Osteoblast (primary cell): ENCODE measurements around the gene PPP1R36. TPM values are rescaled to one million over a fixed set of nuclear protein-coding genes. Genes with fewer than 3 reads are reported as not detected.
A peak's percentile ranks its signal among the peaks of the same experiment; 100 is the strongest.

Experiments used
- DNase-seq: peaks from one replicate; pipeline ENCODE4 v3.0.0; 2011; ENCODE audit warnings: low spot score, mixed read lengths; ENCODE audit not compliant: insufficient read length; ENCODE audit errors: missing footprints
- H2AFZ ChIP-seq: 2 replicates; pipeline ENCODE4 v1.6.0; 2011; ENCODE audit warnings: mild to moderate bottlenecking, low read length
- H3K27ac ChIP-seq: 2 replicates; pipeline ENCODE4 v1.5.1; 2011; ENCODE audit warnings: mild to moderate bottlenecking, low read depth, low read length, moderate library complexity
- H3K27me3 ChIP-seq: 2 replicates; pipeline ENCODE4 v1.6.0; 2012; ENCODE audit warnings: mild to moderate bottlenecking, control low read depth, inconsistent platforms, low read length, moderate library complexity; ENCODE audit not compliant: insufficient read depth
- H3K36me3 ChIP-seq: 2 replicates; pipeline ENCODE4 v1.5.1; 2011; ENCODE audit warnings: mild to moderate bottlenecking, low read length, control low read depth, moderate library complexity; ENCODE audit not compliant: insufficient read depth
- H3K4me1 ChIP-seq: 2 replicates; pipeline ENCODE4 v1.5.1; 2011; ENCODE audit warnings: mild to moderate bottlenecking, low read length, control low read depth, moderate library complexity; ENCODE audit not compliant: insufficient read depth
- H3K4me2 ChIP-seq: 2 replicates; pipeline ENCODE4 v1.6.0; 2011; ENCODE audit warnings: mild to moderate bottlenecking, low read length; ENCODE audit not compliant: insufficient read depth
- H3K4me3 ChIP-seq: fragments of 200-600 bp; sonication (generic); 3 replicates; pipeline ENCODE4 v1.5.1; 2012; ENCODE audit warnings: mild to moderate bottlenecking, low read length, inconsistent platforms; ENCODE audit not compliant: insufficient read depth
- H3K79me2 ChIP-seq: 2 replicates; pipeline ENCODE4 v1.6.0; 2012; ENCODE audit warnings: mild to moderate bottlenecking, low read length, control low read depth, inconsistent platforms; ENCODE audit not compliant: insufficient read depth
- H3K9me3 ChIP-seq: 2 replicates; pipeline ENCODE4 v1.5.1; 2011; ENCODE audit warnings: low read depth, low read length, control low read depth
- H4K20me1 ChIP-seq: 2 replicates; pipeline ENCODE4 v1.6.0; 2012; ENCODE audit warnings: mild to moderate bottlenecking, low read length, control low read depth; ENCODE audit not compliant: insufficient read depth
- CTCF ChIP-seq: IDR thresholded peaks from 2 replicates; pipeline ENCODE4 v1.5.1; 2011; ENCODE audit warnings: mild to moderate bottlenecking, low read depth, low read length, moderate library complexity; ENCODE audit errors: extremely low read depth
- total RNA-seq: library from RNA; depleted of rRNA; stranded (reverse); fragments of >200 nt; gene quantifications from 2 replicates; pipeline ENCODE4 v1.2.3, GENCODE V29; 2012

Gene PPP1R36
- total RNA-seq, 1 donor, result 1.1 TPM

DNA sequence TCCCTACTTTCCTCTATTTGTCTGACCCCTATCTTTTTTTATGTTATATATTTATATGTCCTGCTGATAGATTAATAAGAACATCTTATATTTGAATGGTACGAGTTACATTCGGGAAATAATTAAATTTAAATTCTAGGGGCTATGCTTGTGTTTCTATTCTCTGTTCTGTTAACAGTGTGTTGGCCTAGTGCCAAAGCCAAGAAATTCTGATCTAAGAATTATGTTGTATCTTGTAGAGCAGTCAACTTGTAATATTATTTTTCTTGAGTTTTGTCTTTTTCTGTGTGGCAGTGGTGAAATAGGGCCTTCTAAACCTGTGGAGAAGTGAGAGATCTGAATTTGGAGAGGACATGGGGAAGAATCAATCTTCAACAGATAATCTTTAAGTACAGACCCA is 18.2 kb upstream of the PPP1R36 start:
- Histone ChIP-seq H3K79me2 (peaks cover 7% of the 10 kb centered on the region), H3K4me2 (no peak overlapping the region), H3K27ac (no peak overlapping the region), H3K27me3 (no peaks in the 10 kb centered on the region), H3K4me1 (peaks cover 10% of the 10 kb centered on the region), H2AFZ (no peak overlapping the region), H3K9me3 (no peaks in the 10 kb centered on the region), H4K20me1 (peaks cover 4% of the 10 kb centered on the region), H3K36me3 (no peaks in the 10 kb centered on the region), H3K4me3 (no peak overlapping the region)
- no peak for DNase-seq
- no peak for TF ChIP-seq CTCF

DNA sequence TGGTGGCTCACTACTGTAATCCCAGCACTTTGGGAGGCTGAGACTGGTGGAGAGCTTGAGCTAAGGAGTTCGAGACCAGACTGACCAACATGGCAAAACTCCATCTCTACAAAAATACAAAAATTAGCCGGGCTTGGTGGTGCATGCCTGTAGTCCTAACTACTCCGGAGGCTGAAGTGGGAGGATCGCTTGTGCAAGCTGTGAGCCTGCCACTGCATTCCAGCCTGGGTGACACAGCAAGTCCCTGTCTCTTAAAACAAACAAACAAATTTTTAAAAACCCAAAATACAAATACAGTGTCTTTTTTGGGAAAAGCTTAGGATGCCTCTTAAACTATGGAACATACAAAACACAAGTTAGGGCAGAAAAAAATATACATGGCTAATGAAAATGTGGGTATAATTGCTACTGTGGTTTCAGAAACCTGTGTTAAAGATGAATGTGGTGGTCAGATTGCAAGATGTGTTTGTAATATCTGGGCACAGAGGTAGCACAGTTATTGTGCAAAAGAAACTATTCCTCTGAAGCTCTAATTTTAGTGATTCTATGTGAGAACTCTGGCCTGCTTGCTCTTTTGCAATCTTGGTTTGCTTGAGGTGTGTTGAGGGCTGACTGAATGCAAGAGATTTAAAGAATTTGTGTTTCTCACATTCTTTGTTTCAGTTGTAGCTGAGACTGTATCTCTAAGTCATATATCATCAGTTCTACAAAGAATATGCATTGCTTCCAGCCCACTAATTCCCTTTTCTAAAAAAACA is 13.1 kb upstream of the PPP1R36 start:
- Histone ChIP-seq H3K4me2 (no peak overlapping the region), H4K20me1 (no peaks in the 10 kb centered on the region)

DNA sequence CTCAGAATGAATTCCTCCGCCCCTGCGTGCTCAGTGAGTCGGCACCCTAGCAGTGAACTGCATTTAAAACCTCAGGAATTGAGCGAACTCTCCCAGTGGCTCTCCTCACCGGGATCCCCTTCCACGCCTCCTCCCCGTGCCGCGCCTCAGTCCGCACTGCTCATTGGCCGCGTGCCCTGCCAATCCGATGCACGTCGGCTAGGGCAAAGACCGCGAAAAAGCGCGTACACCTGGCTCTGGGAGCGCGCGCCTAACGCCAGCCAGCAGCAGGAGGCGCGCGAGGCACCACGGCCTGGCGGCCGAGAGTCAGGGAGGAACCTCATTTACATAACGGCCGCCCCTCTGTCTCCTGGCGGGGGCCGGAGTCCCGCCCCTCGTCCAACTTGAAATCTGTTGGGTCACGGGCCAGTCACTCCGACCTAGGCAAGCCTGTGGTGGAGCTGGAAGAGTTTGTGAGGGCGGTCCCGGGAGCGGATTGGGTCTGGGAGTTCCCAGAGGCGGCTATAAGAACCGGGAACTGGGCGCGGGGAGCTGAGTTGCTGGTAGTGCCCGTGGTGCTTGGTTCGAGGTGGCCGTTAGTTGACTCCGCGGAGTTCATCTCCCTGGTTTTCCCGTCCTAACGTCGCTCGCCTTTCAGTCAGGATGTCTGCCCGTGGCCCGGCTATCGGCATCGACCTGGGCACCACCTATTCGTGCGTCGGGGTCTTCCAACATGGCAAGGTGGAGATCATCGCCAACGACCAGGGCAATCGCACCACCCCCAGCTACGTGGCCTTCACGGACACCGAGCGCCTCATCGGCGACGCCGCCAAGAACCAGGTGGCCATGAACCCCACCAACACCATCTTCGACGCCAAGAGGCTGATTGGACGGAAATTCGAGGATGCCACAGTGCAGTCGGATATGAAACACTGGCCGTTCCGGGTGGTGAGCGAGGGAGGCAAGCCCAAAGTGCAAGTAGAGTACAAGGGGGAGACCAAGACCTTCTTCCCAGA is 9.3 kb upstream of the PPP1R36 start, which contains the start of gene HSPA2:
Gene HSPA2, plus strand, starts transcription at position 534 of the 995 bp plus-strand sequence. Its CDS starts 109 bp downstream, at position 643.
- no peaks in the 10 kb centered on the region for H3K36me3 ChIP-seq
- H3K9me3 ChIP-seq, result peaks cover 10% of the 10 kb centered on the region
- peak within 1 kb of the TSS; percentile 77 for H3K4me3 ChIP-seq
- no peaks in the 10 kb centered on the region for H3K79me2 ChIP-seq
- TF ChIP-seq CTCF, result peak; percentile 73
- peaks cover 11% of the 10 kb centered on the region for H3K4me1 ChIP-seq
- no peaks in the 10 kb centered on the region for H4K20me1 ChIP-seq
- peaks cover 20% of the 10 kb centered on the region for H3K27me3 ChIP-seq
- peak; percentile 99 for DNase-seq
- peak within 1 kb of the TSS; percentile 86 for H2AFZ ChIP-seq
- peak within 1 kb of the TSS; percentile 94 for H3K4me2 ChIP-seq
- peak within 1 kb of the TSS; percentile 35 for H3K27ac ChIP-seq

More for the DNA sequence above, 13.1 kb upstream of the PPP1R36 start:
- Histone ChIP-seq H2AFZ (no peak overlapping the region), H3K4me3 (no peak overlapping the region), H3K27ac (no peak overlapping the region), H3K36me3 (no peaks in the 10 kb centered on the region), H3K9me3 (peaks cover 7% of the 10 kb centered on the region), H3K4me1 (peaks cover 11% of the 10 kb centered on the region), H3K27me3 (peaks cover 10% of the 10 kb centered on the region), H3K79me2 (no peaks in the 10 kb centered on the region)
- no peak for TF ChIP-seq CTCF
- no peak for DNase-seq
